K562 (cell line): ENCODE results near the gene VTI1B. TPM values are rescaled to one million over a fixed set of nuclear protein-coding genes. Genes with fewer than 3 reads are reported as not detected.

Experiments
- BCL6 ChIP-seq: fragments of 250-450 bp; sonication (Bioruptor Pico); IDR thresholded peaks from 2 replicates; pipeline ENCODE4 v1.4.0; 2020
- CC2D1A ChIP-seq: fragments of 450-650 bp; IDR thresholded peaks from 2 replicates; pipeline ENCODE4 v1.6.1; 2017; ENCODE audit warnings: mild to moderate bottlenecking
- CXXC5 ChIP-seq: fragments of 250-450 bp; sonication (Bioruptor Pico); IDR thresholded peaks from 2 replicates; pipeline ENCODE4 v1.8.0; 2022; ENCODE audit warnings: inconsistent platforms, mild to moderate bottlenecking, moderate library complexity
- E4F1 ChIP-seq: fragments of 250-450 bp; sonication (Bioruptor Pico); IDR thresholded peaks from 2 replicates; pipeline ENCODE4 v1.5.0; 2021; ENCODE audit warnings: mild to moderate bottlenecking, borderline replicate concordance
- EWSR1 ChIP-seq: fragments of 450-650 bp; IDR thresholded peaks from 2 replicates; pipeline ENCODE4 v1.6.1; 2018; ENCODE audit warnings: borderline replicate concordance, mild to moderate bottlenecking, low read depth, moderate library complexity; ENCODE audit not compliant: partially characterized antibody
- HMGN3 ChIP-seq: IDR thresholded peaks from 2 replicates; pipeline ENCODE4 v1.6.1; 2011; ENCODE audit warnings: borderline replicate concordance, low read depth, mild to moderate bottlenecking, mixed read lengths, low read length; ENCODE audit not compliant: insufficient read length; ENCODE audit errors: extremely low read depth
- KDM1A ChIP-seq, 2 experiments: fragments of 450-650 bp; IDR thresholded peaks; 2 replicates each; pipeline ENCODE4 v1.6.1; 2016; ENCODE audit warnings: mild to moderate bottlenecking in 2 of 2
- KLF10 ChIP-seq: fragments of 250-450 bp; sonication (Bioruptor Pico); IDR thresholded peaks from 2 replicates; pipeline ENCODE4 v1.6.1; 2021; ENCODE audit warnings: matching md5 sums
- NBN ChIP-seq: fragments of 450-650 bp; IDR thresholded peaks from 2 replicates; pipeline ENCODE4 v1.6.1; 2016; ENCODE audit warnings: low read depth, mild to moderate bottlenecking
- SAFB2 ChIP-seq: fragments of 200-400 bp; formaldehyde crosslinking; IDR thresholded peaks from 2 replicates; pipeline ENCODE4 v1.6.1; 2018; ENCODE audit warnings: borderline replicate concordance, low read length, low read depth, moderate library complexity; ENCODE audit not compliant: severe bottlenecking
- STAG1 ChIP-seq: sonication (generic); formaldehyde crosslinking; IDR thresholded peaks from 2 replicates; pipeline ENCODE4 v1.5.0; 2020; ENCODE audit warnings: missing genetic modification reagents, borderline replicate concordance
- VEZF1 ChIP-seq: fragments of 200-800 bp; sonication (Bioruptor generic); IDR thresholded peaks from 2 replicates; pipeline ENCODE4 v1.6.1; 2017; ENCODE audit warnings: missing genetic modification characterization, missing compliant biosample characterization
- ZBTB17 ChIP-seq: fragments of 450-650 bp; formaldehyde crosslinking; IDR thresholded peaks from 2 replicates; pipeline ENCODE4 v1.4.0; 2020; ENCODE audit warnings: mild to moderate bottlenecking
- ZNF274 ChIP-seq: IDR thresholded peaks from 2 replicates; pipeline ENCODE4 v1.6.1; 2011; ENCODE audit warnings: low read depth, mild to moderate bottlenecking, low read length, moderate library complexity, borderline replicate concordance
- ZNF277 ChIP-seq: fragments of 250-450 bp; sonication (Bioruptor Pico); IDR thresholded peaks from 2 replicates; pipeline ENCODE4 v1.8.0; 2022; ENCODE audit warnings: inconsistent platforms, mild to moderate bottlenecking, moderate library complexity, borderline replicate concordance
- polyA plus RNA-seq, 8 experiments: library from polyadenylated mRNA; depleted of rRNA in 4 of 8; stranded (reverse) in 5 of 8; unstranded in 3 of 8; fragments of >200 nt; fragmentation: Nextera tagmentation in 2 of 8; fragmentation: Illumina TruSeq in 1 of 8; extraction: Ambion mirVana in 2 of 8; extraction: Trizol in 1 of 8; gene quantifications; 2 replicates each; pipeline versions ENCODE4 v1.2.1 to v1.2.3, GENCODE V29; 2011 to 2014; ENCODE audit warnings: inconsistent platforms in 1 of 8, missing spikeins in 1 of 8
- total RNA-seq, 7 experiments: library from RNA; depleted of rRNA in 6 of 7; stranded (reverse); fragments of >200 nt in 6 of 7; fragmentation: Illumina TruSeq in 2 of 7; extraction: Trizol in 2 of 7; gene quantifications; 2 replicates each; pipeline versions ENCODE4 v1.2.1 to v1.2.3, GENCODE V29; 2011 to 2021; ENCODE audit warnings: low replicate concordance in 1 of 7
- TF ChIP-seq, protein P1 (sequence below): fragments of 450-650 bp; formaldehyde crosslinking; IDR thresholded peaks from 2 replicates; pipeline ENCODE4 v1.4.0; 2020; ENCODE audit warnings: mild to moderate bottlenecking, moderate library complexity
- TF ChIP-seq, protein P2 (sequence below): fragments of 250-450 bp; sonication (Bioruptor Pico); IDR thresholded peaks from 2 replicates; pipeline ENCODE4 v1.8.0; 2021; ENCODE audit warnings: mild to moderate bottlenecking, moderate library complexity

VTI1B gene
- total and polyA plus RNA-seq, 9 of the 15 experiments (the other 6 are each of a cell fraction or from before 2014, with no cell fraction given), result 7.8 to 69.8 (median 50.1) TPM

GRCh38 chr14:67636361-67636919, 38.0 kb downstream of the VTI1B start (continued):
- TF ChIP-seq VEZF1 (peak; percentile 34; the same call in 1 of the 2 replicates), ZNF277 (CRISPR knock-in tag) (no peak), CC2D1A (peak; percentile 93; the same call in 1 of the 2 replicates), EWSR1 (no peak), NBN (peak; percentile 97), ZBTB17 (CRISPR knock-in tag) (no peak), KDM1A (IDR thresholded peaks at IDR 0.05) (peak; percentile 100), BCL6 (CRISPR knock-in tag) (no peak; the same call in 1 of the 2 replicates), E4F1 (CRISPR knock-in tag) (no peak), STAG1 (no peak), KLF10 (CRISPR knock-in tag) (no peak), ZNF274 (no peak), SAFB2 (no peak), HMGN3 (peak; percentile 57), CXXC5 (CRISPR knock-in tag) (peak; percentile 90)
- TF ChIP-seq, protein P1, sequence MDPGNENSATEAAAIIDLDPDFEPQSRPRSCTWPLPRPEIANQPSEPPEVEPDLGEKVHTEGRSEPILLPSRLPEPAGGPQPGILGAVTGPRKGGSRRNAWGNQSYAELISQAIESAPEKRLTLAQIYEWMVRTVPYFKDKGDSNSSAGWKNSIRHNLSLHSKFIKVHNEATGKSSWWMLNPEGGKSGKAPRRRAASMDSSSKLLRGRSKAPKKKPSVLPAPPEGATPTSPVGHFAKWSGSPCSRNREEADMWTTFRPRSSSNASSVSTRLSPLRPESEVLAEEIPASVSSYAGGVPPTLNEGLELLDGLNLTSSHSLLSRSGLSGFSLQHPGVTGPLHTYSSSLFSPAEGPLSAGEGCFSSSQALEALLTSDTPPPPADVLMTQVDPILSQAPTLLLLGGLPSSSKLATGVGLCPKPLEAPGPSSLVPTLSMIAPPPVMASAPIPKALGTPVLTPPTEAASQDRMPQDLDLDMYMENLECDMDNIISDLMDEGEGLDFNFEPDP, result 0 out of 2 replicates have a peak, but pooled peaks have one; percentile 61
- TF ChIP-seq, protein P2, sequence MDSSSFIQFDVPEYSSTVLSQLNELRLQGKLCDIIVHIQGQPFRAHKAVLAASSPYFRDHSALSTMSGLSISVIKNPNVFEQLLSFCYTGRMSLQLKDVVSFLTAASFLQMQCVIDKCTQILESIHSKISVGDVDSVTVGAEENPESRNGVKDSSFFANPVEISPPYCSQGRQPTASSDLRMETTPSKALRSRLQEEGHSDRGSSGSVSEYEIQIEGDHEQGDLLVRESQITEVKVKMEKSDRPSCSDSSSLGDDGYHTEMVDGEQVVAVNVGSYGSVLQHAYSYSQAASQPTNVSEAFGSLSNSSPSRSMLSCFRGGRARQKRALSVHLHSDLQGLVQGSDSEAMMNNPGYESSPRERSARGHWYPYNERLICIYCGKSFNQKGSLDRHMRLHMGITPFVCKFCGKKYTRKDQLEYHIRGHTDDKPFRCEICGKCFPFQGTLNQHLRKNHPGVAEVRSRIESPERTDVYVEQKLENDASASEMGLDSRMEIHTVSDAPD, result no peak
